T-helper 2 cell treated with Interferon-gamma antibody and Interleukin-4, amounts not matched to agents 5 μg/mL and 100 μg/mL, for 36 hours (primary cell): ENCODE results near the gene TOP2B.

Experiments
- DNase-seq: peaks from one replicate; pipeline ENCODE4 v3.0.0; 2021; ENCODE audit warnings: low spot score
- H3K27ac Mint-ChIP-seq: one replicate; pipeline ENCODE4 v1.8.0; 2021; ENCODE audit warnings: mild to moderate bottlenecking, mixed read lengths
- H3K27me3 Mint-ChIP-seq: one replicate; pipeline ENCODE4 v1.8.0; 2021; ENCODE audit warnings: low read depth, mixed read lengths
- H3K36me3 Mint-ChIP-seq: one replicate; pipeline ENCODE4 v1.8.0; 2021; ENCODE audit warnings: low read depth, mixed read lengths
- H3K4me1 Mint-ChIP-seq: one replicate; pipeline ENCODE4 v1.8.0; 2021; ENCODE audit warnings: low read depth, mixed read lengths
- H3K4me3 Mint-ChIP-seq: one replicate; pipeline ENCODE4 v1.8.0; 2022; ENCODE audit warnings: mild to moderate bottlenecking, moderate library complexity, mixed read lengths
- H3K9me3 Mint-ChIP-seq: one replicate; pipeline ENCODE4 v1.8.0; 2021; ENCODE audit warnings: mixed read lengths

TOP2B gene

GRCh38 chr3:25683882-25684281, 19.2 kb upstream of the TOP2B start:
- DNase-seq: no peak
- H3K4me1 Mint-ChIP-seq: no peaks in the 10 kb centered on the region
- H3K9me3 Mint-ChIP-seq: no peaks in the 10 kb centered on the region
- H3K27me3 Mint-ChIP-seq: peaks cover 13% of the 10 kb centered on the region
- no peak overlapping the region for H3K27ac Mint-ChIP-seq
- H3K36me3 Mint-ChIP-seq: no peaks in the 10 kb centered on the region
- no peak overlapping the region for H3K4me3 Mint-ChIP-seq

- no peak overlapping the region for H3K4me3 Mint-ChIP-seq
- H3K27ac Mint-ChIP-seq: no peak overlapping the region
- H3K27me3 Mint-ChIP-seq: peaks cover 13% of the 10 kb centered on the region
- H3K9me3 Mint-ChIP-seq: no peaks in the 10 kb centered on the region
- H3K4me1 Mint-ChIP-seq: no peaks in the 10 kb centered on the region
- no peaks in the 10 kb centered on the region for H3K36me3 Mint-ChIP-seq
- no peak for DNase-seq
These were observed 18.7 kb upstream of the TOP2B start for GRCh38 chr3:25683410-25683809.

- no peaks in the 10 kb centered on the region for H3K4me1 Mint-ChIP-seq
- DNase-seq: no peak
- no peaks in the 10 kb centered on the region for H3K36me3 Mint-ChIP-seq
- H3K27me3 Mint-ChIP-seq: peaks cover 22% of the 10 kb centered on the region
- H3K9me3 Mint-ChIP-seq: no peaks in the 10 kb centered on the region
- no peak overlapping the region for H3K4me3 Mint-ChIP-seq
- no peak overlapping the region for H3K27ac Mint-ChIP-seq
These were observed 15.1 kb upstream of the TOP2B start for GRCh38 chr3:25679642-25680302.

- Mint-ChIP-seq H3K4me1 (no peaks in the 10 kb centered on the region), H3K27ac (no peak overlapping the region), H3K9me3 (no peaks in the 10 kb centered on the region), H3K36me3 (no peaks in the 10 kb centered on the region), H3K4me3 (no peak overlapping the region), H3K27me3 (peaks cover 22% of the 10 kb centered on the region)
- no peak for DNase-seq
These were observed 14.5 kb upstream of the TOP2B start for GRCh38 chr3:25679166-25679565.

GRCh38 chr3:25678581-25678980, 13.9 kb upstream of the TOP2B start:
- H3K4me1 Mint-ChIP-seq: no peaks in the 10 kb centered on the region
- no peaks in the 10 kb centered on the region for H3K36me3 Mint-ChIP-seq
- H3K27me3 Mint-ChIP-seq: peaks cover 22% of the 10 kb centered on the region
- no peak overlapping the region for H3K4me3 Mint-ChIP-seq
- no peaks in the 10 kb centered on the region for H3K9me3 Mint-ChIP-seq
- no peak for DNase-seq
- no peak overlapping the region for H3K27ac Mint-ChIP-seq

- Mint-ChIP-seq H3K36me3 (no peaks in the 10 kb centered on the region), H3K4me3 (no peak overlapping the region), H3K27ac (no peak overlapping the region), H3K4me1 (no peaks in the 10 kb centered on the region), H3K9me3 (no peaks in the 10 kb centered on the region), H3K27me3 (peaks cover 22% of the 10 kb centered on the region)
- no peak for DNase-seq
These were observed 12.4 kb upstream of the TOP2B start for GRCh38 chr3:25677121-25677520.

- Mint-ChIP-seq H3K27ac (no peak overlapping the region), H3K4me3 (no peak overlapping the region)
These were observed 10.0 kb upstream of the TOP2B start for GRCh38 chr3:25674670-25675069.

GRCh38 chr3:25673738-25674298, 9.1 kb upstream of the TOP2B start:
- Mint-ChIP-seq H3K27ac (no peak overlapping the region), H3K27me3 (peaks cover 18% of the 10 kb centered on the region), H3K4me1 (no peaks in the 10 kb centered on the region), H3K36me3 (no peaks in the 10 kb centered on the region), H3K9me3 (no peaks in the 10 kb centered on the region), H3K4me3 (no peak overlapping the region)
- DNase-seq: no peak

More at GRCh38 chr3:25674670-25675069, 10.0 kb upstream of the TOP2B start:
- DNase-seq: no peak
- no peaks in the 10 kb centered on the region for H3K9me3 Mint-ChIP-seq
- H3K27me3 Mint-ChIP-seq: peaks cover 14% of the 10 kb centered on the region
- H3K36me3 Mint-ChIP-seq: no peaks in the 10 kb centered on the region
- no peaks in the 10 kb centered on the region for H3K4me1 Mint-ChIP-seq

- H3K27ac Mint-ChIP-seq: peak overlapping the region; percentile 99
- peaks cover 18% of the 10 kb centered on the region for H3K36me3 Mint-ChIP-seq
- H3K27me3 Mint-ChIP-seq: peaks cover 4% of the 10 kb centered on the region
- DNase-seq: no peak
- H3K4me1 Mint-ChIP-seq: peaks cover 31% of the 10 kb centered on the region
- H3K4me3 Mint-ChIP-seq: peak overlapping the region; percentile 96
- H3K9me3 Mint-ChIP-seq: no peaks in the 10 kb centered on the region
These were observed 891 bp upstream of the TOP2B start for GRCh38 chr3:25665315-25666280.

- no peaks in the 10 kb centered on the region for H3K9me3 Mint-ChIP-seq
- peak; percentile 74 for DNase-seq
- H3K4me3 Mint-ChIP-seq: peak overlapping the region; percentile 98
- H3K4me1 Mint-ChIP-seq: peaks cover 43% of the 10 kb centered on the region
- peaks cover 3% of the 10 kb centered on the region for H3K27me3 Mint-ChIP-seq
- peak overlapping the region; percentile 99 for H3K27ac Mint-ChIP-seq
- H3K36me3 Mint-ChIP-seq: peaks cover 22% of the 10 kb centered on the region
These were observed 567 bp downstream of the TOP2B start for GRCh38 chr3:25663869-25664811.

GRCh38 chr3:25663347-25663868, 1.3 kb downstream of the TOP2B start:
- peaks cover 22% of the 10 kb centered on the region for H3K36me3 Mint-ChIP-seq
- H3K27ac Mint-ChIP-seq: peak overlapping the region; percentile 94
- peaks cover 46% of the 10 kb centered on the region for H3K4me1 Mint-ChIP-seq
- no peaks in the 10 kb centered on the region for H3K9me3 Mint-ChIP-seq
- DNase-seq: peak; percentile 30
- peak overlapping the region; percentile 98 for H3K4me3 Mint-ChIP-seq
- H3K27me3 Mint-ChIP-seq: no peaks in the 10 kb centered on the region

GRCh38 chr3:25662736-25663320, 1.9 kb downstream of the TOP2B start:
- H3K4me3 Mint-ChIP-seq: peak overlapping the region; percentile 98
- DNase-seq: no peak
- no peaks in the 10 kb centered on the region for H3K9me3 Mint-ChIP-seq
- peak overlapping the region; percentile 94 for H3K27ac Mint-ChIP-seq
- H3K36me3 Mint-ChIP-seq: peaks cover 22% of the 10 kb centered on the region
- peaks cover 46% of the 10 kb centered on the region for H3K4me1 Mint-ChIP-seq
- H3K27me3 Mint-ChIP-seq: no peaks in the 10 kb centered on the region
